Measurements from ENCODE around the gene MMP10.

MMP10 gene

DNA sequence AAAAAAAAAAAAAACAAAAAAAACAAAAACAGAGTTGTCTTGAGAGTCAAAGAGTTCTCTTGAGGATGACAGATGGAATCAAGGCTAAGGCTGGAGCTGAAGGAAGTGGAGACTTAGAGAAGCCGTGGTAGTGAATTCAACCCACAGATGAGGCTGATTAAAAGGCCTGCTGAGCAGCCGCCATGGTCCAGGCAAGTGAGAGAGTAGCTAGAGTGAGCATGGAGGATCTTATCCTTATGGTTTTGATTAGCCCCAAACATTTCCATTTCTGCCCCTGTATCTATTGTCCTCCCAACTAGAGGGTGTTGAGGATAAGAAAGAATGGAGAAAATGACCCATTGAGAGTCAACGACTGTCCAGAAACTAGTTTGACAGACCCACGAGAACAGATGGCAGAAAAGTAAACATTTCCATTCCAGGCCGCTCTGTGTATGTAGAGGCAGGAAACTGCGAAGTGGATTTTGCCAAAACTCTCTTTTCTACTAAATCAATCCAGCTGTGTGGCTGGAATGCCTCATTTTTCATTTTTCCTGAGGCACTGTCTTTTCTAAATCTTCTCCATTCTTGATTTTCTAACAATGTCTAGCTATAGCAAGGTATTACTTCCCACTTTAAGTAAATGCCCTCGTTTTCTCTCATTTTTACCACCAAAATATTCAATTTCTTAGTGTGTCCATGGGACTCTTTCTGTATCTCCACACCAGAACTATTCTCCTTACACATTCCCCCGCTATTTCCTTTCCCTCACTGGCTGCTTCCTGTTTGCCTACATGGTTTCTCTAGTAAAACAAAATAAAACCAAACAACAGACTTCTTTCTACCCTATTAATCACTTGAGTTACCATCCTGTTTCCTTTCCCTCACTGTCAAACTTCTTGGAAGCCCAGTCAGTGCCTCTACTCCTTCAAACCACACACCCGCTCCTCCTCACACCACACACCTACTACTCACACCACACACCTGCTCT is 50.3 kb downstream of the MMP10 start:
- DNase-seq (ENCODE audit: low spot score) = no peak

DNA sequence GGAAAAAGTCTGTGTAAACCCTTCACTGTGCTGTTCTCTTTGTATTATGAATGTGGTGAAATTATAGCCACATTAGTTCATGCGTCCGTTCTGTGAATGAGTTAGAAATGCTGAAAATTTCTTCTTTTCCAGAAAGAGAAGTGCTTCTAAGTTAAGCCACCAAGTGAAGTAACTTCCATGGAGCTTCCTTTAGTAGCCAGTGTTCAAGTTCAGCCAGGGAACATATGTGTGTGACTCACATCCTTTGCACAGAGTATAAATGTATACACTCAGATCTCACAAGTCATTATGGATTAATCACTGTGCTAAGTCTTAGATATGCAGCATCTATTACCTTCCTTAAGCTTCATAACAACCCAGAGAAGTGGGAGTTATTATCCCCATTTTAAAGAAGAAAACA is 52.5 kb downstream of the MMP10 start:
- DNase-seq (ENCODE audit: low spot score) = no peak

DNA sequence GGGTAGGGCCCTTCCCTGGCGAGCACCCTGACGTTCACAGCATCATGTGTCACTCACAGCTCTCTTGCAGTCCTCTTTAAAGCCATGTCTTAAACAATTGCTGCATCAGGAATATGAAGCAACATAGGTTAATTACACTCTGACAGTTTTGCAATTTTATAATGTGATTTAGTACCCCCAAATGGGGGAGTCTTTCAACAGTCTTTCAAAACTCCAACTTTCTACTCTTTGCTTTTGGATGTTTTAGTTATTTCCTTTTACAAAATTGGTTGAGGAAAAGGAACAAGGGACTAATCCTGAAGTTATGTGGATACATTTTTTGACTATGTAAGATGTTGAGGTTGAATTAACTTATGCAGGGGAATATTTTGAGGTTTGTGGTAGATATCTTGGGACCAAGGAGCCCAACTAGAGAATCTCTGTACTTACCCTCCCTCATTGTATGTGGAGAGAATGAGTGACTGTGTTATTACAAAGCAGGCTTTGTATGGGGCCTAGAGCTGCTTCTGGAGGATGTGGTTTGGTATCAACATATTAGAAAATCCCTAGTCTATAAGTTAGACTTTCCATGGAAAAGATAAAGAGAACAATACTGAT is 55.4 kb downstream of the MMP10 start, which contains the start of gene MMP8:
MMP8 (minus strand) TSS at position 51 of the 597 bp plus-strand sequence. CDS start 99 bp downstream, outside the sequence.
- DNase-seq (ENCODE audit: low spot score) = no peak

DNA sequence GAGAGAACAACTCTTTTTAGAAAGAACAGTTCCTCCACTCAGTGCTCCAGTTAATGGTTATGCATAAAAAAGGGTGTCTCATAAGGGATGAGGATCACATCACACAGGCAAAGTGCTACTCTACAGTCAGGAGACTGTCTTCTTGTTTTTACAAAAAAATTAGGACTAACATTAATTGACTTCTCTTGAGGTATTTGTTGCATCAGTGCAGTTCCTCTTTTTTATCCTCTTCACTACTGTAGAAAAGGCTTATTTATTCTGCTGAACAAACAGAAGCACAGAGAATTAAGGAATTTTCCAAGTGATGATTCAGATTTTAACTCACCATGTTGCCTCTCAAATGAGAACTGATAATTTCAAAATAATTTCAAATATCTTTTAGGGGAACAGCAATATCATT is 57.6 kb downstream of the MMP10 start:
- DNase-seq (ENCODE audit: low spot score) = no peak
